HS-5 (cell line): ENCODE results near the gene SYT7.

ENCODE experiments used
- DNase-seq: peaks from one replicate; pipeline ENCODE4 v3.0.0-alpha.2; 2012; ENCODE audit warnings: low read depth

The SYT7 gene

DNA sequence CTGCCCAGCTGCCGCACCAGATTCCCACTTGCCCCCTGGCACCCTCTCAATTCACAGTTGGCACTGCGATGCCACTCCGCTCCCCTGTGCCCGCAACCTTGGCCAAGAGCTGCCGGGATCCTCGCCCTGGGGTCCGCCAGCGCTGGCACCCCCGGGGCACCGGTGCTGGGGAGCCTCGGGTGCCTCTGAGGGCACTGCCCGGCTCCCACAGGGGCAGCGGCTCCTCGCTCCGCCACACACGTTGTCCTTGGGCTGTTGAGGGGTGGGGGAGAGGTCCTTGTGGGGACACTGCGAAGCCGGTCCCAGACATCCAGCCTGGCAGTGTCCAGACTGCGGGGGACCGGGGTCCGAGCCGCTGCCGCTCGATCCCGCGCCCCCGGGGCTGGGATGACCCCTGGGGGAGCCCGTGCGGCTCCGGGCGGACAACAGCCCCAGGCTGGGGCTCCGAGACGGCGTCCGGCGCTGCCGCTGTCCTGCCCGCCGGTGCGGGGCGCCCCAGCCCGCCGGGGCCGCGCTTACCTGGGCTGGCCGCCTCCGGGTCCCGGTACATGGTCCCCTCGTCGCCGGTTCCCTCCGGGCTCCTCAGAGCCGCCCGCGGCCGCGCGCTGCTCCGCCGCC lies 496 bp downstream of the SYT7 start:
- DNase-seq: no peak

DNA sequence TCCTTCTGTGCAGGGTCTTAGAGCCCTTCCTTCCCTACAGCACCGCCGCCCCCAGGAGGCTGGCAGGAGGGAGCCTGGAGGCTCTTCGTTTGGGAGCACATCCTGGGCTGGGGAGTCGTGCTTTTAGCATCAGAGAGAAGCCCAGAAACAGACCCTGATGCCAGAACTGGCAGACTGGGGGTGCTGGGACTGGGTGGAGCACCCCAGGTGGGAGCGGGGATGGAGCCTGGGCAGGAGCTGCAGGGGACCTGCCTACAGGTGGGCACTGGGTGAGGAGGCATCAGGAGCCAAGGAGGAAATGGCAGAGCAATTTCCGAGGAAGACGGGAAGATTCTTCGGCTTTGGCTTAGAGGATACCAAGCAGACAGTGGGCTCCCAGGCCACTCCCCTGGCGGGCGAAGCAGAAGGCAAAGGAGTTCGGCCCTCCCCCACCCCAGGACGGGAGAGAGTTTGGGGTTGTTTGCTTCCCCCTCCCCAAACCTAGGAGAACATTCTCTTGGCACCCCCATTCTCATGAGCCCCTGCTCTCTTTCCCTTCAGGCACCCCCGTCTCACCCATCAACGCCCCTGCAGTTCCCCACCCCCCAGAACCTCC lies 1.1 kb downstream of the SYT7 start:
- no peak for DNase-seq

DNA sequence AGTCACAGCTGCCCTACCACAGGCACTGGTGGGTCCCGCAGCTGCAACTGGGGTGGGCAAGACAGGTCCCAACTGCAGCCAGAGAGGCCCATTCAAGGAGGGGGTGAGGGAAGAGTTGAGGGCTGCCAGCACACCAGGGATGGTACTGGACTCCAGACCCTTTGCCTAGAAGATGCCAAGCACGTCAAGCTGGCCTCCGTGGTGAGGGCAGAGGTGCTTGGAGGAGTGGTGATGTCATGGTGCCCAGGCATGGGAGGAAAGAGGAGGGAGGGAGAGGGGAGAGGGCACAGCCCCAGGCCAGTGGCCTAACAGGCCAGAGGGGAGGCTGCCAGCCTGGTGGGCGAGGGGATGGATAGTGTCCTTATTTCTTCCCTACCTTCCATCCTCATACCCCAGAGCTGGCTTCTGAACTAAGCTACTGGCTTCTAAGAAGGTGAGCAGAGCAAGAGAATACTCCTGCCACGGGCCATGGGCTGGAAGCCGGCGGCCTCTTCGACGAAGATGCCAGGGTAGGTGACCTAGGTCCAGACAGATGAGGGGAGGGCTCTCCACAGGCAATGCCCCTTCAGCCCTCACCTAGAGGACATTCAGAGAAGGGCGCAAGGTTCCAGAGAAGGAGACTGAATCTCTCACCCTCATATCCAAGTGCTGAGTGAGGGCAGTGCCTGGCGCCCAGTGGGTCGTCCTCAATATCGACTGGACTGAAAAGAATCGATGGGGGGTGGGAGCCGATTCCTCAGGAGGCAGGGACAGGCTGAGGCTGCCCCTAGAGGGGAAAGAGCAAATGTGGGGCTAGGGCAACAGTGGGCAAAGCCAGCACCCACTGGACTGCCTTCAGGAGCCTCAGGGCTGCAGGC lies 1.8 kb downstream of the SYT7 start:
- no peak for DNase-seq

DNA sequence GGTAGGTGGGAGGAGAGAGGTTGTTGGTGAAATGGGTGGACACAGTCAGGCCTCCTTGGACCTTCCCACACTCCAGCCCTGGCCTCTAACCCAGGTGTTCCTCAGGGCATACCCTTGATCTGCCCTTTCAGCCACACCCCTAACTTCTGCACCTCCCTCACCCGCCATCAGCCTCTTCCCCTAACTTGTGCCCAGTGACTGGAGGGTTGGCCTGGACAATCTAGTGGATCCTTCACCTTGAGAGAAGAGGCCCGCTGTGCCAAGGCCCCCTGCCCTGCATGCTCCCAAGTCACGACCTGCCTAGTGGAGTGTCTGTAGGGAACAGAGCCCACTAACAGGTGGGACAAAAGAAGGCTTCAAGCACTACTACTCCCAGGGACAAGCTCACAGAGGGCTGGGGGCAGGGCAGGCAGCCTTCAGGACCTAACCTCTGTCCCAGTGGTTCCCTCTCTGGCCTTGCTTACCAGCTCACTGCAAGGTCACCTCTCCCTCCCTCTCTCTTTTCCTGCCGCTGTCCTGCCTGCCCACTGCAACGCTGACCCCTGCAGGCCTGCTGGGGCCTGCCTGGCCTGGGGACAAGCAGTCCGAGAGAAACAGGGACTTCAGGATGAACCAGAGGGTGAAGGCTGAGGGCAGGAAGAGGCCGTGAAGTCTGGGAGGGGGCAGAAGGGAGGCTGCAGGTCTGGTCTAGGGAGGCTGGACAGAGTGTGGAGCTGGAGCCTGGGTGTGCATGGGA lies 3.3 kb downstream of the SYT7 start:
- DNase-seq: no peak

DNA sequence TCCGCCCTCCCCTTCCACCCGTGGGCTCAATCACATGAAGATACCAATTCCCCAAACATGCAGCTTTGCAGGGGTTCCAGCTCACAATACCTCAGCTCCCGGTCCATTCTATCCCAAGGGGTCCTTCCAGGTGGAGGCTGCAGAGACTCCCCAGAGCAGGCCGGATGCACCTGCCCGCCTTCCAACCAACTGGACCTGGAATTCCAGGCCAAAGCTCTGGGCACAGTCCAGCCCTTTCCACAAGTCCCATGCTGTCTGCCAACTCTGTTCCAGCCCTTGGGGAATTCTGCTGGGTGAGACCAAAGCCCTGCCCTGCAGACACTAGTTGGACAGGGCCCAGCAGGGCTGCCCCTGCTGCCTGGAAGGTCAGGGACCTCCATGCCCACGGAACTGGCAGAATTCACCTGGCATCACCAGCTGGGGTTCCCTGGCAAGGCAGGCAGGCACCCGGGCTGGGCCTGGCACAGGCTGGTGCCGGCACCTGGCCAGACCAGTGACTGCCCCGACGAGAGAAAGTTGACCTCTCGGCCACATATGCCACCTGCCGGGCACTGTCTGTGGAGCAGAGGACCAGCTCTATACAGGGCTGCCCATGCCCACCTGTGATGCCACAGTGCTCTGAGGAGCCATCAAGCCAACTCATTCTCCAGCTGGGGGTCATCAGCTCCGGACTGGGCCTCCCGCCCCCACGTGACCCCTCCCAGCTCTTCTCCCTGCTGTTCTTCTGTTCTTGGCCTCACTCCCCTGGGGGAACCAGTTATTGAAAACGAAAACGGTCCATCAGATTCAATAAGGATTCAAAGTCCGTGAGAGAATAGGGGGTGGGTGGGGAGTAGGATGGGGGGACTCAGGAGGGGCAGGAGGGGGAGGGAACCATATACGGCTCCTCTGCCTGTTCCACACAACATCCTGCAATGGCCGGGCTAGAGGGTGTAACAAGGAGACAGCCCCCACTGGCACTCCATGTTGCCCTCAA lies 4.7 kb downstream of the SYT7 start:
- no peak for DNase-seq

DNA sequence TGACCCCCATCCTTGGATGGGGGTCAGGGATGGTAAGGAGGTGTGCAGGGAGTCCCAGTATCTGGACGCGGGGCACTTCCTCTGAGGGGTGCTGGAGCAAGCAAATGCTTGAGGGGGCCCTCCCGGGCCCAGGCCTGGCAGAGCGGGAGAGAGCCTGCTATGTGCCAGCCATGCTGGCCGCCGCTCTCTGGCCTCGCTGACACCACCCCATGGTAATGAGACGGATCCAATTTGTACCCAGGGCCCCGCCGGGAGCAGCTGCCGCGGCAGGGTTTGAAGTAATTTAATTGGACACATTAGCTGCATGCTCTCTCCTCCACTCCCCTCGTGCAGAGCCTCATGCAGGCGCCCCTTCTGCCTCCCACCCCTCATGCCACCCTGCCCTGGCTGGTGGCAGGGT lies 6.3 kb downstream of the SYT7 start:
- no peak for DNase-seq

DNA sequence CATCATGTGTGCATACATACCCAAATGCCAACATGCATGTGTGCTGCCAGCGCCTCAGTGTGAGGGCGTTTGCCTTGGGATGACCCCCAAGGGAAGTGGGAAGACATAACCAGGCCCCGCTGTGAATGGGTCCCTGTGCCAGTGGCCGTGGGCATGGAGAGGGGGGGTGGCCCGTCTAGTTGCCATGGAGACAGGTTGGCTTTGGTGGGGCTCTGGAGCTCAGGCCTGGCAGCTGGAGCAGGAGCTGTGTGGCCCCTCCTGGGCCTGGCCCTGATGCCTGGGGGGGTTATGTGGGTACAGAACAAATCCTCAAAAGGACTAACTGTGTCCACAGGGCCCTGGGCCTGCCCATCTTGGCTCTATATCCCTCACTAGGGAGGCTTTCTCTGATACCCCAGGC lies 8.0 kb downstream of the SYT7 start:
- DNase-seq: no peak

DNA sequence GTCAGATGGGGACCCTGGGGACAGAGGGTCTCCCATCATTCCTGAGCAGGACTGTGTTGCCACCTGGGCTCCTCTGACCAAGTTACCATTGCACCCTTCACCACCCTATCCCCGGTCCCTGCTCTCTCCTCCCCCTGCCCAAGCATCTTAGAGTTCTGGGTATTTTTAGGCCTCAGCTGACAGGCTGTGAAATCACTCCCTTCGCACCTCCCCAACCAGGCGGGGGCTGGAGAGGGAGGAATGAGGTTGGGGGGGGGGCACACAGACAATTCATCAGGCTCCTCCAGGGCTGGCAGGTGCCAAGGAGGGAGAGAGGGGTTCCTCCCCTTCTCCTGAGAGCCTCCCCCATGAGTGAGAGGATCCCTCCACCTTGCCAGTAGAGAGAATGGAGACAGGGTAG lies 9.0 kb downstream of the SYT7 start:
- no peak for DNase-seq

DNA sequence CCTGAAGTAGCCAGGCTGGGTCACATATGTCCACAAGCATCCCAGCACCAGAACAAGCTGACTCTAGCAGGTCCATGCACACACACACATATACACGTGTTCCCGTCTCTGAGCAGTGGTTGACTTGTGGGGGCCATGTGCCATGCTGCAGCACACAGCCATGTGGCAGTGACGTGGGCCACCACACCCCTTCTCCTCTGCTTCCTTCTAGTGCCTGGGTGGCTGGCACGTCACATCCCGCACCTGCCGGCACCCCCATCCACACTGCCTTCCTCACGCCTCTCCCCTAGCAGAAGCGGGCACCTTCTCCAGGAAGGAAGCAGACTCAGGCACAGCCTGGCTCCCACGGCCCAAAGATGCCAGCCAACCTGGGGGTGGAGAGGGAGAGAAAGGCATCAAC lies 9.5 kb downstream of the SYT7 start:
- no peak for DNase-seq

DNA sequence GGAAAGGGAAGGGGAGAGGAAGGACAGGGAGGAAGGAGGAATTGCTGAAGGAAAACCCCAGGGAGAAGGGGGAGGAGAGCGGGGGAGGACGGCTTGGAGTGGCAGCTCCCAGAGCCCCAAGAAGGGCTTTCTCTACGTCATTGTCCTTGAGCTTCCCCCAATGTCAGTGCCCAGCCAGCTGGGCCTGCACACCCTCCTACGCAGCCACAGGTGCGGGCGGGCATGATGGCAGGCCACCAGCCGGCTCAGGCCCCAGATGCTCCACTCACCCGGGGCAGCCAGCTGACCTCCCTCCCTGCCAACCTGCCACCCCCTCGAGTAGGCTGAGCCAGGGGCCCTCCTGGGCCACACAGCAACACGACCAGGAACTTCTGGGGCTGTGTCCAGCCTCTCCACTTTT lies 11.2 kb downstream of the SYT7 start:
- DNase-seq: no peak

DNA sequence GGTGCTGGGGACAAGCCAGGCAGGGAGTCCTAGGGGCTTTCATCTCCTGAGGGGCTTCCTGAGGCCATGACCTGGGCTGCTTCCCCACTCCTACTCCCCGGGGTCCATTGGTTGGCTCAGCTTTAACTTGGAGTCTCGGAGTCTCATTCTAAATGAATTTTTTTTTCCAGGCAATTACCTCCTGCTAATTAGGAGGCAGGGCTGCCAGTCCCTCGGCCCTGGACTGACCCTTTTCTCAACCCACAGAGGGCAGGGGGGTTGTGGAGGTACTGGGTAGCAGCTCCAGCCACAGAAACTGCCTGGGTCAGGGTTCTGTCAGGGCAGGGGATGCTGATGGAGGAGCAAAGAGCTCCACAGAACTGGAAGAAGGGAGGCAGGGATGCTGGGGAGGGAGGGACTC lies 11.9 kb downstream of the SYT7 start:
- no peak for DNase-seq

DNA sequence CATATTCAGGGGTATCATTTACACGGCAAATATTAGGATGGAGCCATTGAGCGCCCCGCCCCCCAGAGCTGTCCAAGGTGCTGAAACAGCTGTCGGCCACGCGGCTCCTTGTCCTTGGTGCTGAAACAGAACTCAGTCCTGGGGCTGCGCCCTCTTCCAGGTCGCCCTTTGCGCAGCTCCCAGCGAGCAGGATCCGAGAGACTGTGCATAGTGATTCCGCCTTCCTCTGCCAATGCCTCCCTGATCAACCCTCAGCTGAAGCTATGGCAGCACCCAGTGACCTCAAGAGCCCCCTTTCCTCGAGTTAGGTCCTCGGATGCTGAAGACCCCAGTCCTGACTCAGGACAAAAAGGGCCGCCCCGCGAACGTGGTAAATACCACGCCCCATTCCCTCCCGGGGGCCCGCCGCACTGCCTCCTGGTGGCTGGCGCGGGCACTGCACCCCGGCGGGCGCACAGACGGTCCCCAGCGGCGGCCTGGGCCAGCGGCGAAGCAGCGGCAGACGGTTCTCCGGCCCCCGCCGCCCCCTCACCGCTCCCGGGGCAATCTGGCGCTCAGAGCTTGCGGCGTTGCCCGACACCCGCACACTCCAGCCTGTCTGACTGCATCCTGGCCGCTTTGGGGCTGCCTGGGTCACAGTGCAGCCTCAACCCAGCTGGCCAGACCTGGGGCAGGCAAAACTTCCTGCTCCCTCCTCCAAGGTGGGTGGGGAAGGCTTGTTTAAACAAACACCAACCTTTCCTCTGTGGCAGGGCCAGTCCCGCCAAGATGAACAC lies 13.4 kb downstream of the SYT7 start:
- no peak for DNase-seq

DNA sequence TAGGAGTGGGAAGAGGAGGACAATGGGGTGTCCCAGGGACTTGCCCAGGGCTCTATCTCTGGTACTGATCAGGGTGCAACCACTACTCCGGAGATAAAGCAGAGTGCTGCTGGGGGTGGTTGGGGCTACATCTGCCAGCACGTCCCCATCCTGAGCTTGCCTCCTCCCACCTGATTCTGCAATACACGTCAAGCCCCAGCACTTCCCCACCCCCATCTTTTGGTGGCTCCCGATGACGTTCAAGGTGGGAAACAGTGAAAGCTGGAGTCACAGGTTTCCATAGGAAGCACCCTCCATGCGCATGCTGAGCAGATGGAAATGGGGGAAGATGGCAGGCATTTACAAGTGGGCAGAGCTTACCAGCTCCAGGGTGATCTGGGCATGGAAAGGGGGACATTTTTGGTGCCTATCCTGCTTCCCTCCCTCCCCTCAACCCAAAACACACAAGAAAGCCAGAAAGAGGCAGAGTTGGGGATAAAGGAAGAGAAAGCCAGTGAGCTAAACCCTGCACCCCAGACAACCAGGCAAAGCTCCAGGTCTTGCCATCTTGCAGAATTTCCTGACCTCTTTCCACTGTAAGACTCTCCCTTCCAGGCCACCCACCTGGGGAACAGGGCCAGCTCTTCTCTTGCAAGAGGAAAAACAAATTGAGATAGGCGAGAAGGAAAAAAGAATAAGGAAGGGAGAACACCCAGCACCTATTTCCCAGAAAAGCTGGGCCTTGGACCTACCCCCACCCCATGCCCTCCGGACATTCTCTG lies 15.8 kb downstream of the SYT7 start:
- DNase-seq: no peak

DNA sequence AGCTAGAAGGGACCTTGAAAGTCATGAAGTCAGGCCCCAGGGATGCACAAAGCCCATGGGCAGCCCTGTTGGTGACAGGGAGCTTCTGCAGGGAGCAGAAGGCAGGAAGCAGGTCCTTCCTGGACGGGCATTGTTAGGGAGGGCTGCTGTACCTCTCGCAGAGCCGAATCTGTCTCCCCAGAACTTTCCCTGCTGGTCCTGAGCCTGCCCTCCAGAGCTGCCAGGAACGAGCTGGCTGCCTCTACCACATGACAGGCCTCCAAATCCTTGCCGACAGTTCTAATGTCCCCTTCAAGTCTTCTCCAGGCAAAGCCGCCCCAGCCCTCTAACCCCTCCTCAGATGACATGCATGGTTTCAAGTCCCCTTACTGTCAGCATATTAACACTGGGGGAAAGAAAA lies 20.1 kb downstream of the SYT7 start:
- DNase-seq: no peak

DNA sequence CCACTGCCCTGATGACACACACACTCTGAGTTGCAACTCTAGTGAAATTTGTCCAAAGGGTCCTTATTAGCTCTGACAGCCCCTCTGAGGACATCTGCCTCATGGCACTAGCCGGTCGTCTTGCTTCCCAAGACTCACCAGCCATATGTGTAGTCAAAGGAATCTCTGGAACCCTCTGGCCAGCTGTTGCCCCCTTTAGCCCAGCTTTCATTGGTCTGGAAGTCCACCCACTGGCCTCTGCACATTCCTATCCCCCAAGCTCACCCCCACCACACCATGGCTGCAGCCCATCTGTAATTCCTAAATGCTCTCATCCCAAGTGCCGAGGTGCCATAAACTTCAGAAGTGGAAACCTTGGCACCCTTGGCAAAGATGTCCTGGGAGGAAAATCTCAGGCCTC lies 24.3 kb downstream of the SYT7 start:
- DNase-seq: no peak

DNA sequence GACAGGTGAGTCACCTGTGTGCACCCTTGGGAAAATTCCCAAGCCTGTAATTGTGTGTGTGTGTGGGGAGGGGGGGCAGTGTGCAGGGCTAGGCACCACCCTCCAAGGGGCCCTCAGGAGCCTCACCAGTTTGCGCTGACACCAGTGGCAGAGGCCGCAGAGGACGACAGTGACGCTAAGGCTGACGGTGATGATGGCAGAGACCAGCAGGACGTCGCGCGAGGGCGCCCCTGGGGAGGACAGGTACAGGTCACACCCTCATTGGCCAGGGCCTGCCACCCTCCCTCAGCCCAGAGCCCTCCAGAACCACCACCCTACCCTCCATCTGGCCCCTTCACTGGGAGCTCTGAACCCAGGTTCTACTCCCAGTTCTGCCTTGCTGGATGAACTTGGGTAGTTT lies 24.9 kb downstream of the SYT7 start:
- DNase-seq: no peak

DNA sequence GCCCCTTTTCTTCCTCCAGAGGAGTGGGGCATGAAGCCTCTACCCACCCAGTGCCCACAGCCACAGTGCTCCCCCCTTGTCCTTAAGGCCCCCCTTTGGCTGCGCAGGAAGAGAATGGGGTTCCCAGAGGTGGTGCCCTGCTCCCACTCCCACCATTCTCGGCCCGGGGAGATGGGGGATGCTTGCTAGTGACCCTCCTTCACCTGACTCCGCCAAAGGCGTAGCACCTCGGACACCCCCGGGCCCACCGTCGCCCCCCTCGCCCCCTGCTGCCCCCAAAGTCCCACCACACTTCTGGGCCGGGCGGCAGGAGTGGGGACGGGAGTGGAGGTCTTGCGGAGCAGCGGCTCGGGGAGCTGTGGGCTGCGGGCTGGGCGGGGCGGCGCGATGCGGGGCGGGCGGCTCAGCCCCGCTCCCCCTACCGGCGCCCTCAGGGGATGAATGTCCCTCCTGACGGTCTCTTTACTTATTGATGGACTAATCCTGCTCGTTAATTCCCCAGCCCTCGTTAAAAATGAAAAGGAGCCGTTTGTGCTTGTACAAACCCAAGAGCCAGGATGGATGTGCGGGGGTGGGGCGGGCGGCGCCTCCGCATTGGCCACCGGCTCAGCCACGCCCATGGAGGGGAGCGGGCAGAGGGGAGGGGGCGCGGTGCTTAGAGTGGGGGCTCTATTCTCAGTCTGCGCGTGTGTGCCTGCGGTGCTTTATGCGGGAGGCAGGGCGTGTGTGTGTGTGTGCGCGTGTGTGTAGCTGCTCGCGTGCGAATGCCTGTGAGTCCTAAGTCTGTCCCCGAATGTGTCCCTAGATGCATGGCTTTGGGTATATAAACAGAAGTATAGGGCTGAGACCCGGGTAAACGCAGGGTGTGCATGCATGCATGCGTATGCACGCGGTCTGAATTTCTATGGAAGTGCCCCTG lies 25.6 kb downstream of the SYT7 start:
- no peak for DNase-seq

DNA sequence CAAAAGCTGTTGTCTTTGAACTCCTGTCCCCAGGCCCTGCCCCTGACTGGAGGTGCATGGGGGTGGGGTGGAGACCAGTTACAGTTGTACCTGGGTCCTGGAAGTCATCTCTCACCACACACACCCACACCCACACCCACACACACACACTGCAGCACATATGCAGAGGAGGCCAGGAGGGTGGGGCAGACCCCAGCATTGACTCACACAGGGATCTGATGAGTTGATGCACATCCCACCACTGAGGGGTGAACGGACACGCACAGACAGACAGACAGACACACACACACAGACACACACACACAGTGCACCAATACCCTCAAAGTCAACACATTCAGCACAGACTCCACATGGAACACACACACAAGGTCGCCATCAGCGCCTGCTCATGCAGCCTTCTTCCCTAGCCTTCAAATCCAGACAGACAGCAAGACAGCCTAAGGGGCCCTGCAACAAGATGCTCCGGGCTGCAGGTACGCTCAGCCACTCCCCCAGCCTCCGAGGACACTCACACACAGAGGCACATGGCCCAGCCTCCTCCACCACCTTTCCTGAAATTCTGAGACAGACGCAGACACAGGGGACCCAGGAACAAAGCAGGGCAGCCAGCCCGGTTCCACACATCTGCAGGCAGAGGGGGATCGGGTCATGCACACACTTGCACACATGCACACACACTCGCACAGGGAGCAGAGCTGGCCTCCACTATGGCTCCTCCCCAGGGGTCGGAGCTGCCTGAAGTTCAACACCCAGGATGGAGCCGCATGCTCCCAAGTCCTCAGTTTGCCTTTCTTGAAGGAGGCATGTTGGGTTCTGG lies 26.5 kb downstream of the SYT7 start:
- DNase-seq: no peak
